Cortex of kidney (tissue), 1 donor: ENCODE data around the gene USP10.
"Not testable (repeated sequence)": the region's sequence is repeated elsewhere in the genome, so short reads cannot be mapped to it uniquely, and the experiment has no call there.

Experiments used
- DNase-seq: peaks from one replicate; lab custom pipeline; 2025; lab: John Stamatoyannopoulos, UW

USP10 gene

DNA sequence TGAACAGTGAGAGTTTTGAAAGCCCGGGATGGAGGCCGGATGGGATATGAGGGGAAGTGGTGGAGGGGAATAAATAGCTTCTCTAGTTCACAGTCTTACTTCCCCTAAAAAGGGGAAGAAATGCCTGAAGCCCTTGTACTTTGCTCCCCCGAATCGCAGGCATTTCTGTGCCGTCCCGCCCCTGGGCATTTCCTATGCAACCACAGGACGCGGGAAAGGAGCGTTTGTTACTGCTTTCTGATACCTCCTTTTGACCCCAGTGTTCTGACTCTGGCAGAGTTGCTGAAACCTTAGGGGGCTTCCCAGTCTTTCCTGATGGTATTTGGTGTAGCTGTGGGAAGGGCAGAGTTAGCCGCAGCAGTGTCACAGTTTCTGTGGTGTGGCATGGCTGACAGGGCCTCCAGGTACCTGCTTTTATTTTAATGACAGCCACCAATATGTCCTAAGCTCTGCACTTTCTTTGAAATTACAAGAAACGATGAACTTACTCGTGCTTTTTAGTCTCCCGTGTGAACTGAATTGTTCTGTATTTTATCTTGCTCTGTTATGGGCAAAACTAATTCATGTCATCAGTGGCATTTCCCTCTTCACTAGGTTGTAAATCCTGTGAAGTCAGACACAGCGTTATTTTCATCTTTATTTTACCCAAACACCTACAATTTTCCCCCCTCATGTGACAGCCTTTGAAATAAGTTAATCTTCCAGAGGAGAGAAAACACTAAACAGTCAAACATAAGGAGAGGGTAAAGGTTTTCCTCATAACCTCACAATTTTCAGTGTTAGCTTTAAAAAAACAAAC lies 27.1 kb downstream of the USP10 start:
- no peak for DNase-seq

GRCh38 chr16:84728853-84729424 lies 29.1 kb downstream of the USP10 start:
- no peak for DNase-seq

GRCh38 chr16:84729716-84730320 lies 30.0 kb downstream of the USP10 start:
- no peak for DNase-seq

- DNase-seq: no peak
Observed at GRCh38 chr16:84730406-84731106, 30.8 kb downstream of the USP10 start.

GRCh38 chr16:84732332-84732673 lies 32.5 kb downstream of the USP10 start:
- not testable (repeated sequence) for DNase-seq

DNA sequence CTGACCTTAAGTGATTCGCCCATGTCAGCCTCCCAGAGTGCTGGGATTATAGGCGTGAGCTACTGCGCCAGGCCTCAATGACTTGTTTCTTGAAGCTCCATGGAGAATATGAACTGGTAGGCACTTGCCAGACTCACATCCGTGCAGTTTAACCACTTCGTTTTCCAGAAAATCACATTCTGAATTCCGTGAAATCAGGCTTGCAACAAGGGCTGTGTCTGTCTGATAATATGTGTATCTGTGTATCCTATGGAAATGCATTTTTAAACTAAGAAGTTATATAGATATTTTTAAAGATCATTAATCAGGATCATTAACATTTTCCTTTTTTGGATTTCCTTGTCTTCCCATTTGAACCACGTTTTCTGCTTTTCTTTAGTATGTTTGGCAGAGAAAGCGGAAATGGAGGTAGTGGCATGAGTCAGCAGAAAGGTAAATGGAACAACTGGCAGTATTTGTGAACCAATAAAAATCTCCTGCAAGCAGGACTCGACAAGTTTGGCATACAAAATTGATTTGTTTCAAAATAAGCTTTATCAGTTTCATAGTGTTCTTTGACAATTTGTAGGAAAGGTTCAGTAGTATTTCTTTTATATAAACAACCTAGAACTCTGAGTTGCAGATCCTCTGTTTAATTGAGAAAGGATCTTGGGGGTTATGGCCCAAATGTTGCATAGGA lies 33.0 kb downstream of the USP10 start:
- DNase-seq: no peak

- no peak for DNase-seq
Observed at GRCh38 chr16:84735849-84736586, 36.2 kb downstream of the USP10 start.

DNA sequence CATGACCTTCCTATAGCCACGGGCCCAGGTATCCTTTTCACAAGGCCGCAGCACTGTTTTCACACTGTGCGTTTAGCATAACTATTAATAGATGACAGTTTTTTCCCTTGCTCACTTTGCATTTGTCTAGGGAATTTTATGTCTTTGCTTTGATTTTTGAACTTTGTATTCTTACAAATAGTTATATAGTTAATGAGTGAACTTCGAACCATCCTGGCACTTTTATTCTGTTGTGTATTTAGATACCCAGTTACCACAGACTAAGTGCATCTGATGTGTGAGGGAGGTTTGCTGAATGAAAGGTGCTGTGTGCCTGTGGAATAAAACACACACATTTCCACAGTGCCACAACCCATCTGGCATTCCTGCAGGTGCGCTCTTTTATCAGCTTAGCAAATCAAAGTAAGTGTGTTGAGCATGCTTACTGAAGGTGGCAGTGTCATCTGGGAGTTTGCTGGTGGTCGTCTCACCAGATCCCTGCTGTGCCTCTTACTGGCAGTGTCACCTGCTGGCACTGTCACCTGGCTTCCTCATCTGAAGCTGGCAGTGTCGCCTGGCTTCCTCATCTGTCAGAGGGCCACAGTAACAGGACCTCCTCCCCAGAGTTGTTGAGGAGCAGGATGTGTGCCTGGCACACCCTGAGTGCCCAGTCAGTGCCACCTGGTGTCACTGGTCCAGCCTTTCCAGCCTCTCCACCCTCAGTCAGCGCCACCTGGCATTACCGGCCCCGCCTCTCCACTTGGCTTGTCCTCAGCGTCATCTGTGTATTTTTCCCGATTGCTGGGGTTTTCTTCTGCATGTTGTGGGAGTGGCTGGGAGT lies 37.6 kb downstream of the USP10 start:
- no peak for DNase-seq

- DNase-seq: no peak
Observed at GRCh38 chr16:84738255-84739038, 38.6 kb downstream of the USP10 start.

GRCh38 chr16:84739349-84740124 lies 39.7 kb downstream of the USP10 start:
- DNase-seq: no peak

GRCh38 chr16:84740596-84741116 lies 40.9 kb downstream of the USP10 start:
- no peak for DNase-seq

GRCh38 chr16:84741340-84741830 lies 41.6 kb downstream of the USP10 start:
- DNase-seq: no peak

DNA sequence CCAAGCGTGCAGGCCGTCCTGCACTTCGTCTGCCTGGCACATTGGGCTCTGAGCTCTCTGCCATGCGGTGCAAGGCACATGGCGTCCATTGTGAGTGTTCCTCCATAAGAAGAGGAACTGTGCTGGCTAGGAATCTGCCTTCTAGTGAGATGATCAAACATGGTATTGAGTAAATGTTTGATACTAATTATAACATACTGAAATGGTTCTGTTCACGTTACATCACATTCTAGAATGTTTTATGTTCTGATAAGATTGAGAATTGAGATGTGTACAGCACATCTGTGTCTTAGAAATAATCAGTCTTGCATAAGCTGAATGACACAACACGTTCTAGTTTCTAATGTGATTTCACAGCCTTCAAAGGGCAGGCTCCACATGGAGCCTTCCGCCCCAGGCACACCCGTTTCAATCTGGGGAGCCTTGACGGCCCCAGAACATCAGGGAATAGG lies 42.9 kb downstream of the USP10 start:
- DNase-seq: no peak

- no peak for DNase-seq
Observed at GRCh38 chr16:84746231-84746630, 46.4 kb downstream of the USP10 start.

DNA sequence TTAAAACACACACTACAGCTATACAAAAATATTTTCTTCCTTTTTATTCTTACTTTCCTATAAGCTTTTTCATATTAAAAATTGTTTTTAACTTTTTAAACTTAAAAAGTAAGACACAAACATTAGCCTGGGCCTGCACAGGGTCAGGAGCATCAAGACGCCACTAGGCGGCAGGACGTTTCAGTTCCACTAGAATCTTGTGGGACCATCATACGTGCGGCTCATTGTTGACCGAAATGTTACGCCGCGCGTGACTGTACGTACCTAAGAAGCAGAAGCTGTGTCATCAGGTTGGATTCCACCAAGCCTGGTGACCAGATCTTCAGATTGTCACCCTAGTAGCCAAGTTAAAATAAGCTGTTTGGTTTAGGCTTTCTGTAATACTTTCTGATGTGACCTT lies 47.1 kb downstream of the USP10 start:
- no peak for DNase-seq

GRCh38 chr16:84748247-84748646 lies 48.4 kb downstream of the USP10 start:
- not testable (repeated sequence) for DNase-seq

- DNase-seq: no peak
Observed at GRCh38 chr16:84749072-84749471, 49.3 kb downstream of the USP10 start.

GRCh38 chr16:84749815-84750214 lies 50.0 kb downstream of the USP10 start:
- DNase-seq: no peak
